NCI-H1092 (cell line): ENCODE data around the gene SYTL3.
"Not testable (repeated sequence)": the region's sequence is repeated elsewhere in the genome, so short reads cannot be mapped to it uniquely, and the experiment has no call there.

Experiments
- DNase-seq: peaks from one replicate; lab custom pipeline; 2025; lab: John Stamatoyannopoulos, UW

The SYTL3 gene

DNA sequence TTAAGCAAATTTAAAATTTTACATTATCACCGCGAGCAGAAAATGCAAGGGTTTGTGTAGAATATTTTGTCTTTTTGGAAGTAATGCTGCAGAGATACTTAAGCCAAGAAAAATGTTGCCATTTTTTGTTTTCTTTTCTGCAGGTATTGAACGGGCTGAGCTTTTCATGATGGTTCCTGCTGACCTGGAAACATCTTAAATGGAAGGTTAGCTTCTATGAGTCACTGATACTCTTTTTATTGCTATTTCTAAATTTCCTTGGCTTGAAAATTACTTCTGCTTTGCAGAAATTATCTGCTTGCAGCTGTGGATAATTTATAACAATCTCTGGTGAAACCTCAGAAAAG, 12.7 kb downstream of the SYTL3 start:
- no peak for DNase-seq

DNA sequence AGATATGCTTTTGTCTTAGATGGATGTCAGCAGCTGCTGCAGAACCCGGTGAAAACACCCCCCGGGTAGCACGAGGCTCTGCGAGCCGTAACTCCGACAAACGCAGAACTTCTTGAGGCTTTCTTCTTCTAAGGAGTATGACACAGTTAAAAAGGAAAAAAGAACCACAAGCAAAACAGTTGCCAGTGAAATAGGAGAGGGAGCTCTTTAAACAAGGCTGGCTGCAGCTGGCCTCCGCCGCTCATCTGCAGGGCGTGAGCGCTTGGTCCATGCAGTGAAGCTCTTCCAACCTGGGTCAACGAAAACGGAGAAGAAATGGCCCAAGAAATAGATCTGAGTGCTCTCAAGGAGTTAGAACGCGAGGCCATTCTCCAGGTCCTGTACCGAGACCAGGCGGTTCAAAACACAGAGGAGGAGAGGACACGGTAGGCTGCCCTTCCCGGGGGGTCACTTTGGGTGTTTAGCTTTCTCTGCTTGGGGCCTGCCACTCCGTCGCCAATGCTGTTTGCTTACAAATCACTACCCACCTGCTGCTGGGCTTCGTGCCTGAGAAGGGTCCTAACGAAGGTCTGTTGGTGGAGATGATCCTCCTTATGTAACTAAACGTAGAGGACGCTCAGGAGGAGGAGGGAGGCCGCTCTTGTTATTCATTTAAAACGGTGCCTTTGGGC, 13.2 kb downstream of the SYTL3 start:
- peak; percentile 80 for DNase-seq

DNA sequence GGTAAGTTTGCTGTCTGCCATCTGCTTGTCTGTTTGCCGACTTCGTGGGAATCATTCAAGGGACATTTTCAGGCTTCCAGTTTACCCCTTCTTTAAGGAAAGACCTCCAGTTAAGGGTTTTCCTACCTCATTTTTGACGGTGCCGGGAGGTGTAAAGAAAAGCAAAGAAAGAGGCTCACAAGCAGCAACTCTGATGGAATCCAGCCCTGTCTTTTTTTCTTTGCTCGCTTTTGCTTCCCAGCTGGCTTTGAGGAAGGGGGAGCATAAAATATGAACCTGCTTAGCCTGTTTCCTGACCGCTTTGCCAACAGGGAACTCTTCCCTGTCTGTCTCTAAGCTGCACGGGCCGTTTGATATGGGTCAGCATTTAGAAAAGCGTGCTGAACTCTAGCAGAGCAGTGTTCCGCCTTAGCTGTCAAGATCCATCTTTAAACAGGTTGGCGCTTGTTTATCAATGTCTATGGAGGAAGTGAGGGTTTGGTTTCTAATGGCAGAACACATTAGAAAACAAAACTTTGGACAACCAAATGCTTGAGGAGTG, 13.8 kb downstream of the SYTL3 start:
- DNase-seq: no peak

DNA sequence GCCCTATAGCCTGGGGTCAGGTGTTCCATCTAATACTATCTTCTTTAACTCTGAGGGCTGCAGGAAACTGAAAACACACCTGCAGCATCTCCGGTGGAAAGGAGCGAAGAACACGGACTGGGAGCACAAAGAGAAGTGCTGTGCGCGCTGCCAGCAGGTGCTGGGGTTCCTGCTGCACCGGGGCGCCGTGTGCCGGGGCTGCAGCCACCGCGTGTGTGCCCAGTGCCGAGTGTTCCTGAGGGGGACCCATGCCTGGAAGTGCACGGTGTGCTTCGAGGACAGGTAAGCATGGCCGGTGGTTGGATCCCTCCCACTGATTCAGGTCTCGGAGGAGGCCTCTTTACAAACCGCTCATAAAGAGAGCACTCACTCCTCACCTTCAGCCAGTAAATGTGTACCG, 15.5 kb downstream of the SYTL3 start:
- DNase-seq: no peak

DNA sequence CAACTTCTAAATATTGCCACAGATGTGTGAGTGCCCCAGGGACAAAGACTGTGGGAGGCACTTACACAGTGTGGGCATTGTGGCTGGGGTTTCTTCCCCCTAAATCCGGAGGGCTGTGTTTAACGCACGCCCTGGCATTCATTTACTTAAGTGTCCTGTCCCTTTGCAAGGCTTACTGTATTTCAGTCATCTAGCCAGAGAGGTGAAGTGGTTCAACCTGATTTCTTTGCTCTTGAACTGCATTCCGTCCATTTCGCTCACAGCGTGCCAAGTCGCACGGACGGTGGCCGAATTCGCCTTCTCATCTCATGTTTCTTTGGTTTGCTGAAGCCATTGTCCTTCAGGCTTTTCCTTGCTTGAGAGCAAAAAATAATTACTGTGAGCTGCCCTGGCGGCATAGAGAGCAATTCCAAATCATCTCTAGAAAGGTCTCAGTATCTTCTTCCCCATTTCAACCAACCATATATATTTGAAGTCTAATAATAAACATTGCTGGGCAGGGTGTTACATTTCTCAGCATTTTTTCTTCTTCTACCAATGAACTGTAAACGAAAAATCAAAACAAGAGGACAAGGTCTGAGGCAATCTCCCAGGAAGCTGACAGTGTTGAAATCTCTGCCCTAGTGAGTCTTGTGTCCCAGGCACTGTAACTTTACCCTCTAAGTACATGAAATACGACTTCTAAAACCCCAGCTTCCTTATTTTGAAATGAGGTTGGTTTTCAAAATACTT, 16.9 kb downstream of the SYTL3 start:
- DNase-seq: no peak

DNA sequence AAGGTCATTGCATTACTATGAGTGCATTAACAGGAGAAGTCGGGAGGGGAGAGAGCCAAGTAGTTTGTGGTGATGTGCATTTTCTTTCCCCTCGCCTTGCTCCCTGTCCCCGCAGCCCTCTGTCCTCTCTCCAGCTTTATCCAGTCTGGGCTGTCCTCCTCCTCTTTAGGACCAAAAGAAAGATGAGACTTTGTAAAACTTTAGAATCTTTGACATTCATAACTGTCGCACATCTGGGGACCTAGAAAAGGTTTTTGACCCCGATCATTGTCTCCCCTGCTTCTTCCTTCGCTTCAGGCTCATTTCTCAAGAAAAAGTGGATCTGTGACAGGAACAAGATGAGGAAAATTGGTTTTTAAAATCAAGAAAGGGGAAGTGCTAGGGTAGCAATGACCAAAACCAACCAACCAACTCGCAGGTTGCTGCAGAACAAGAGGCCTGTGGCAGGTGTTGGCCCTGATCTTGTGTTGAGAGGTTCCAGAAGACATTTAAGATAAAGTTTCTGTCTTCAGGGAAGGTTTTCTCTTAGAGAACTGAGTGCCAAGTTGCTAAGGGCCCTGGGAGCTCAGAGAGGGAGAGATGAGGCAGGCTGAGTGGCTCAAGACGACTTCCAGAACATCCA, 17.6 kb downstream of the SYTL3 start:
- DNase-seq: no peak

DNA sequence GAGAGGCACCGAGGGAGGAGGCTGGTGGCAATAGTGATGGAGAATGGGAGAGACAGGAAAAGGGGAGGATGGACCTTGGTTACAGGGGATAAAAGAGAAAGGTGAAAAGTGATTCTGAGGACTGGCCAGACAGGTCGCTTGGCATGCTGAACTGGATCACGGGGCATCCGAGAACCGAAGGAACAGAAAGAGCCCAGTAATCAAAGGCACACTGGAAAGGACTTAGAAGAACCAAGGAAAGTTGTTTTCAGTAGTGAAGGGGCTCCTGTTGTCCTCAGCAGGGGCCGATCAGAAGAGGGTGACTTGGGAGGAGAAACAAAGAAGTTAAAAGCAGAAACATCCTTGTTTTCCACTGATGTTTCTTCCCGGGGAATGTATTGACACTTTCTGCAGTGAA, 18.9 kb downstream of the SYTL3 start:
- DNase-seq: no peak

DNA sequence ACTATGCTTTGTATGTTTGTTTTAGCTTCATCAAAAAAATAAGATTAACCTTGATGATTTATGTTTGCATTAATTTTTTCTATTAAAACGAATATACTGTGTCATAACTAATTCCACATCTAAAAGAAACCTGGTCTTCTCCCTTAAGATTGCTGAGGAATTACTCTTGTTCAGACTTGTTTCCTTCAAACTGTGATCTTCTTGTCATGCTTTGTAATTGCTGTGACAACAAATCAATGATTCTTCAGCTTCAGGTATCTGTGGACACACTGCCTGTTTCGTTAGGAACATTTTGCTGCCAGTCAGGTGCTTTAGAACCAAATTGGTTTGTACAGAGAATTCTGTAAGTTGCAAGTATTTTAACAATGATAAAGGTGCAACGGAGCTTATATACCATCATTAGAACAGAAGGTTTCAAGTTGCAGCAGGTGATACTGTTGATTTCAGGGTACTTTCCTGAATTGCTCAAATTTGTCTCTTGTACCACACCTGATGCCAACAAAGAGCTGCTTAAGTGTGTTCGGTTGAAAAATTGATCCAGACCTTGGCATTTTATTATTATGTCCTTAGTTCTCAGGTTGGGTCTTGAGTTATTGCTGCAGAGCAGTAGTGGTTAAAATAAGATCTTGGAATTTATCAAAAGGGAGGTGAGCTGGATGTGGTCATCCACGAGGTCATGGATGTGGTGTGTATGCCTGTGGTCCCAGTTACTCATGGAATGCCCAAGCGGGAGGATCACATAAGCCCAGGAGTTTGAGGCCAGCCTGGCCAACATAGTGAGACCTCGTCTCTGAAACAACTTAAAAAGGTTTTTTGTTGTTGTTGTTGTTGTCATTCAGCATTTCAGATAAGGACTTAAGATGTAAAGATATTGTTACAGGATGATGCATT, 19.5 kb downstream of the SYTL3 start:
- no peak for DNase-seq

DNA sequence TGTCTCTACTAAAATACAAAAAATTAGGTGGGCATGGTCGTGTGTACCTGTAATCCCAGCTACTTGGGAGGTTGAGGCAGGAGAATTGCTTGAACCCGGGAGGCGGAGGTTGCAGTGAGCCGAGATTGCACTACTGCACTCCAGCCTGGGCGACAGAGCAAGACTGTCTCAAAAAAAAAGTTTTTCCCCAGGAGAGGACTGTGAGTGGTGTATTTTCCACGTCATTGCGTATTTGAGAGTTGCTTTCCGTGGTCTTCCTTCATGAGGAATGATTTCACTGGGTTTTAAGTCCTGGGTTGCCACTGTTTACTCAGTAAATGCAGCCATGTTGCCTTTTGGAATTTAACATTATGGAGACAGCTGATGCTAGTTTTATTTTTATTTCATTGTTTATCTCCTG, 22.3 kb downstream of the SYTL3 start:
- DNase-seq: not testable (repeated sequence)

DNA sequence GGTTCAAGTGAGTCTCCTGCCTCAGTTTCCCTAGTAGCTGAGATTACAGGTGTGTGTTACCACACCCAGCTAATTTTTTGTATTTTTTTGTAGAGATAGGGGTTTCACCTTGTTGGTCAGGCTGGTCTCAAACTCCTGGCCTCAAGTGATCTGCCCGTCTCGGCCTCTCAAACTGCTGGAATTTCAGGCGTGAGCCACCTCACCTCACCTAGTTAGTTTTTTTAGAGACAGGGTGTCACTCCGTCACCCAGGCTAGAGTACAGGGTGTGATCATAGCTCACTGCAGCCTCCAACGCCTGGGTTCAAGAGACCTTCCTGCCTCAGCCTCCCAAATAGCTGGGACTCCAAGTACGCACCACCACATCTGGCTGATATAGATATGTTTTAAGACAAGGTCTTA, 22.9 kb downstream of the SYTL3 start:
- DNase-seq: no peak

DNA sequence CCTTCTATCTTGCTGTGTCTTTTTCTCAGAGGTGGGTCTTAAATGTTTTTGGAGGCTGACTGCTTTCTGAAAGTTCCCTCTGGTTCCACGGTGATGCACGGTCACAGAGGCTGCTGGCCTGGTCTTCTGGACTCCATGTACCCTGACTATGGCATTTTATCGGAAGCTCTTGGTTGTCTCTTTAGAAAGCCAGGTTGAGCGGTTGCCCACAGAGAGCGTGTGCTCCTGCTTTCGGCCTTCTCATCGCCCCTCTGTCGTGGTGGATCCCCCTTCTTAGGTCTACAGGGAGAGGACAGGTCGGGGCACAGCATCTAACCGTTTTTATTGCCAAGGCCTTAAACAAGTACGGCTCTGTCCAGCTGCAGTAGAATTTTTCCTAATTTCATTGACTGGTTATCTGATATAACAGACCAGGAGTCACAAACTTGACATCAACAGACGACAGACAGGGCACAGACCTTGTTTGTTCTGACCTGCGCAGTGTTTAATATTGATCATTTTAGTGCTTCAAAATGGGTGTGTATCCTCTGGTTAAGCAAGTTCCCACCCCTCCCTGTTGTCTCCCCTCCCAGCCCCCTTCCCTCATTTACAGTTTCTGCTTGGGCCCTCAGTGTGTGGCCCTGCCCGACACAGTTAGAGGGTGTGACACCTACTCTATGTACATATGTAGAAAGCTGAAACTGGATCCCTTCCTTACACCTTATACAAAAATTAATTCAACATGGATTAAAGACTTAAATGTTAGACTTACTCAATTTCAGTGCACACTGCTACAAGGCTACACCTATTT, 24.7 kb downstream of the SYTL3 start:
- no peak for DNase-seq

DNA sequence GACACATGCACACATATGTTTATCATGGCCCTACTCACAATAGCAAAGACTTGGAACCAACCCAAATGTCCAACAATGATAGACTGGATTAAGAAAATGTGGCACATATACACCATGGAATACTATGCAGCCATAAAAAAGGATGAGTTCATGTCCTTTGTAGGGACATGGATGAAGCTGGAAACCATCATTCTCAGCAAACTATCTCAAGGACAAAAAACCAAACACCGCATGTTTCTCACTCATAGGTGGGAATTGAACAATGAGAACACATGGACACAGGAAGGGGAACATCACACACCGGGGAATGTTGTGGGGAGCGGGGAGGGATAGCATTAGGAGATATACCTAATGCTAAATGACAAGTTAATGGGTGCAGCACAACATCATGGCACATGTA, 27.2 kb downstream of the SYTL3 start:
- DNase-seq: not testable (repeated sequence)

DNA sequence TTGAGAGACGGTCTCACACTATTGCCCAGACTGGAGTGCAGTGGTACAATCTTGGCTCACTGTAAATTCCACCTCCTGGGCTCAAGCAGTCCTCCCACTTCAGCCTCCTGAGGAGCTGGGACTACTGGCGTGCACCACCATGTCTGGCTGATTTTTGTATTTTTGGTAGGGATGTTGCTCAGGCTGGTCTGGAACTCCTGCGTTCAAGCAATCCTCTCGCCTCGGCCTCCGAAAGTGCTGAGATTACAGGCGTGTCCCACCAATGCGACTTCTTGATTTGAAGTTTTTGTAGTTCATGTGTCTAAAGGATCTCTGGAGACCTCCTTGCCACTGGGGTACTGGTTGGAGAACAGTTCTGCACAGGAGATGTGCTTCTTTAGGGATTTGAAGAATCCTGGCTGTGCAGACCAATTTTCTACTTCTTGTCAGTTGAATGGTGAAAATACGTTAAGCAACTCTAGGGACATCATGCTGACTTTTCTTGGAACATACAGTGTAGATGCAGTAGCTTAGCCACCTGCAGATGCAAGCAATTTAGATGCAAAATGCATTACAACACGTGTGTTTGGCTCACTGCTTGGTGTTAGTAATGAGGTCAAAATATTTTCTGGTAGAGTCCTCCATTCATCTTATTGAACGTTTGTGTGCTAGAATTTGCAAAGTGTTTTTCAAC, 28.2 kb downstream of the SYTL3 start:
- DNase-seq: no peak

DNA sequence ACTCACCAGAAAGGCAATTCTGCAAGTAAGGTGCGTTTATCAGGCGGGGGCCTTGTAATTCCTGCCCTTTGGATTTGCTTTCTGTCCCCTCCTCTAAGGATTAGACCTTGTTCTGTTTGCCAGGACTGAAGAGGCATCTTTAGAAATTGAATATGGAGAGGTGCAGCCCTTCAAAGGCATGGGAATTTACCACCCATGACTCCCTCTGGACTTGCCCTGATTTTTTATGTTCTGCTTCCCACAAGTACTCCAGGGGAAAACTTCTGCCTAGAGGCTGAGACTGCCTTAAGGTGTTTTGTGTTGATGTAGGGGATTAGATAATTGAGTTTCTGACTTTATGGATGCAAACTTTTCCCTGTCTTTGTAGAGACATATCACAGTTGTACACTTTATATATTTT, 30.2 kb downstream of the SYTL3 start:
- no peak for DNase-seq

DNA sequence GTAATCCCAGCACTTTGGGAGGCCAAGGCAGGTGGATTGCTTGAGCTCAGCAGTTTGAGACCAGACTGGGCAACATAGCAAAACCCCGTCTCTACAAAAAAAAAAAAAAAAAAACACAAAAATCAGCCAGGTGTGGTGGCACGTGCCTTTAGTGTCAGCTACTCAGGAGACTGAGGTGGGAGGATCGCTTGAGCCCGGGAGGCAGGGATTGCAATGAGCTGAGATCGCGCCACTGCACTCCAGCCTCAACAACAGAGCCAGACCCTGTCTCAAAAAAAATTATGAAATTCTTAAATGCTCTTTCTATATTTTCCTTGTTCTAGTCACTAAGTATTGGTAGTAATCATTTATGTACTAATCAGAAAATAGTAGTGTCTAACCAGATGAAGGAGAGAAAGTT, 30.6 kb downstream of the SYTL3 start:
- DNase-seq: no peak

DNA sequence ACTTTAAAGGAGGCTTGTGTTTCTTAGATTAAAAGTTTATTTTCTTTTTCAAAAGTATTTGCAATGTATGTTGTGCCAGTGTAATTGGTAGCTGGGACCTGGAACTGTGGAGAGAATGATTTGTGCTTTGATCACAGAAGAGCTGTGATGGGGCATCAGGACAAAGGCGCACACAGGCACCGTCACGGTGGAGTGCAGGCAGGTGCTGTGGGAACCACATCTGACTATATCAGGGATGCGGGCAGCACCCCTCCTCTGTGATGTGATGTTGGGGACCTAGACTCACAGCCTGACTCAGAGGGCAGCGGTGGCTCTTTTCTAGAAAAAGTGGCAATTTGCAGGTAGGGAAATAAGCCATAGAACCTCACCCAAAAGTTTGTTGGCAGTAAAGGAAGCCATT, 34.5 kb downstream of the SYTL3 start:
- DNase-seq: no peak

DNA sequence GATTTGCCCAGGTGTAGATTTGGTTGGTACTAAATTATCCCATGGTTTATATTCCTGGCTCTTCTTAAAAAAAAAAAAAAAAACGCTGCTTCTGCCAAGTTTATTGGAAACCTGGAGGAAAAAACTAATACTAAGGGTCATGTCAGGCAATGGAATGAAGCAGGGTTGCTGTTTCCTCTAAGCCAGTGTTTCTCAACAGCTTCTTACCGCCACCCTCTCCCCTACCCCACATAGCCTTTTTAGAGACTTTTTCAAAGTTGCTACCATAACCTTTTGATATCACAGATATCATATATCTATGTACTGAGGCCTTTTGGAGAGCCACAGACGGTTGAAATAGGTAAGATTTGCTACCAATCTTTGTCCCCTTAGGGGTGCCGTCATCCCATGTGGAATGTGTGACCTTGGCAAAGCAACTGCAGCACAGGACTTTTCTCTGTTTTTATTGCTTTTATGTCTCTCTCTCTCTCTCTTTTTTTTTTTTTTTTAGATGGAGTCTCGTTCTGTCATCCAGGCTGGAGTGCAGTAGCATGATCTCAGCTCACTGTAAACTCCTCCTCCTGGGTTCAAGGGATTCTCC, 35.0 kb downstream of the SYTL3 start:
- no peak for DNase-seq

DNA sequence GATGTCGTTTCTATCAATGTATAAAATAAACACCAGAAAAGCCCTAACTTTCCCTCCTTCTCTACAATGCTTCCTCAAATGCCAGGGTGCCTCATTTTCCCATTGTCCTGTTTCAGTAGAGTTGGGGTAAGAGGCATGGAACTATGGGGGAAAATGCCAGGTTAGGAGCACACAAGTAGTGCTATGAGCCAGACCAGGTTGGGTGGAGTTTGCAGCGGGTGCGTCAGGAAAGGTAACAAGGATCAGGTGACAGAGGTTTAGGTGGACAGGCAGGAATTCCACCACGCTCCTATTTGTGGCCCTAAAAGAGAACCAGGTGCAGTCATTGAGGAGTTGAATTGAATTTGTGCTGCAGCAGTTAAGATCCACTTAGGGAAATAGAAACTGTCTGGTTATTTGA, 36.5 kb downstream of the SYTL3 start:
- no peak for DNase-seq

DNA sequence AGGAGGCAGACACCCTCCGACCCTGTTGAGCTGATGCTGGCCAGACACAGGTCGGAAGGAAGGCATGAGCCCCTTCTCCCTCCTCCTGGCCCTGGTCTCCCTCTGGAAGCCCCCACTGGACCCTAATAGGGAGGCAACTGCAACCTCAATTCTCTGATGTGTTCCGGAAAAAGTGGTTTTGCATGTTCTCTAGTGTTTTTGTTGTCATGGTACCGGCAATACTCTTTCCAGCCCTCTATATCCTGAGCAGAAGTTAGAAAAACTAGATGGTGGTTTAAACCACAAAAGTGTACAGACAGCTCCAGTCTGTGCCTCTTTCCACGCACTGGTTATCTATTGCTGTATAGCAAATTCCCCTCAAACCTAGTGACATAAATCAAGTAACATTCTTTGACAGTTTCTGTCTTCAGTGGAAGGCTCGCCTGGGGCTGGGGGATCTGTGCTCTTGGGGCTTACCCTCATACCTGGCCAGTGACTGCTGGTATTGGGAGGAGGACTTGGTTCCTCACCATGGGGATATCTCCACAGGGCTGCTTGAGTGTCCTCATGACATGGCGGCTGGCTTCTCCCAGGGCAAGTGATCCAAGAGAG, 37.0 kb downstream of the SYTL3 start:
- DNase-seq: no peak

DNA sequence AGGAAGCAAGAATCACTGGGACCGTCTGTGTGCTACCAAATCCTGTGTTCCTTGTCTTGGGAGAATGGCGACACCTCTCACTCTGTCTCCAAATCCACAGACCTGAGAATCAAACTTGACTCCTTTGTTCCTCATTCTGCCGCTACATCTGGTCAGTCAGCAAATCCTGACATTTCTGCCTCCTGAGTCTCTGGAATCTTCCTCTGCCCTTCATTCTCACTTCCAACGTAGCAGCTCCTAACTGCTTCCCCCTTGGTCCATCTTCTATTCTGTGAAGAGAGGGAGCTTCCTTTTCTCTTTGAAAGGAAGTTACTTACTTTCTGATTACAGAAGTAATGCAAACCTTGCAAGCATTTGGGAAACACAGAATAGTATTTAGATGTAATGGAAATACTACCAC, 37.7 kb downstream of the SYTL3 start:
- DNase-seq: no peak
